ENCODE results near the gene KIF6. TPM values are rescaled to one million over a fixed set of nuclear protein-coding genes. Genes with fewer than 3 reads are reported as not detected.

KIF6 gene
- total RNA-seq, 2 donors from 2014 or later: 0.09 to 0.97 TPM

DNA sequence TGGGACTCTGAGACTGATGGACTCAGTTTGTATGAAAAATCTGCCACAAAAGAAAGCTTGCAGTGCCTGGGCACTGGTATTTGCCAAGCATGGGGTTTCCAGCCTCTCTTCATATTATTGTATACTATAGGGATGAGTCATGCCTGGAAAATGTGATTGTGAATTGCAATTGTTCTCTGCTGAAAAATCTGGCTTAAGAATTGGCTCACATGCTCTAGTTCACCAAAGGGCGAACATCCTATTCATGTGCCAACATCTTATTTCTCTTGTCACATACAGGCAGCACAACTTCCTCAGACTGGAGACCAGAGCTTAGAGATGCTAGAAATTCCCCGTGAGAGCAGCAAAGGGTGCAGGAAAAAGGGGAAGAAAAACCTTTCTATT is 299.1 kb downstream of the KIF6 start:
- TF ChIP-seq POLR2AphosphoS5 (IDR thresholded peaks at IDR 0.05) (peak; percentile 66), POLR2A (IDR thresholded peaks at IDR 0.05) (no peak)
- DNase-seq (ENCODE audit: low spot score): peak; percentile 19

DNA sequence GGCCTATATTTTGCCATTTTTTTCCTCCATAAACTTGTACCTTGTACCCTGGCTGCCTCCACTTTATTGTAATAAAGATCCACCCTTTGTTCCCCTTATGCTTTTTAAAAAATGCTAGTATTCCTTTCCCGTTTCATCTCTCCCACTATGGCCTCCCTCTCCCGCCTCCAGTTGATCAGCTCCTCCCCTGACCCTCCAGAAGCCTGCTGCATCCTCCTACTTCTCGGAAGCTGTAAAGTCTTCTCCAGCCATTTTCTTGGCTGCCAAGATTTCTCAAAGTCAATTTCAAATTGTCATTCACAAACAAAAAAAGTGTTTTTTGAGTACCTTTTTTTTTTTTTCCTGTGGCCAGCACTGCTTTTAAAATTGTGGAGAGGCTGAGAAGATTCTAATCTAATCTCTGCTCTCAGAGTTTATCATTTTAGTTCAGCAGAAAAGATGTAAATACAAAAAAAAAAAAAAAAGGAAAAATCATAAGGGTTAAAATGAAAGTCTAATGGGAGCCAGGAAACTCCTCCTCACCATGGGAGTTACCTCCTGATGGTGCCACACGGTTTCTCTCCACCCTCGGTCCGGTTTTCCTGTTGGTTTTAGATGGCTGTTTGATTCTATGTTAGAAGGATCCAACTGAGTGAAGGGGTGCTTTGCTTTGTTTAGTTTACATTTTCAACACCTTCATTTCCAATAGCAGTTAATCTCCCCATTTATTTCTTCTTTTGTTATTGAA is 299.7 kb downstream of the KIF6 start:
- no peak for DNase-seq (ENCODE audit: low spot score)
- Histone ChIP-seq H3K4me3 (no peak overlapping the region), H3K9me3 (no peaks in the 10 kb centered on the region), H3K4me1 (replicated peaks) (no peaks in the 10 kb centered on the region), H3K36me3 (no peaks in the 10 kb centered on the region), H3K27ac (no peak overlapping the region), H3K27me3 (replicated peaks; ENCODE audit: insufficient read depth) (no peaks in the 10 kb centered on the region)
- WGBS: 65% methylated on average over 6 of the region's 6 CpGs
- intact Hi-C loops (cut with DNase I): no loop called here
- TF ChIP-seq, protein P1, sequence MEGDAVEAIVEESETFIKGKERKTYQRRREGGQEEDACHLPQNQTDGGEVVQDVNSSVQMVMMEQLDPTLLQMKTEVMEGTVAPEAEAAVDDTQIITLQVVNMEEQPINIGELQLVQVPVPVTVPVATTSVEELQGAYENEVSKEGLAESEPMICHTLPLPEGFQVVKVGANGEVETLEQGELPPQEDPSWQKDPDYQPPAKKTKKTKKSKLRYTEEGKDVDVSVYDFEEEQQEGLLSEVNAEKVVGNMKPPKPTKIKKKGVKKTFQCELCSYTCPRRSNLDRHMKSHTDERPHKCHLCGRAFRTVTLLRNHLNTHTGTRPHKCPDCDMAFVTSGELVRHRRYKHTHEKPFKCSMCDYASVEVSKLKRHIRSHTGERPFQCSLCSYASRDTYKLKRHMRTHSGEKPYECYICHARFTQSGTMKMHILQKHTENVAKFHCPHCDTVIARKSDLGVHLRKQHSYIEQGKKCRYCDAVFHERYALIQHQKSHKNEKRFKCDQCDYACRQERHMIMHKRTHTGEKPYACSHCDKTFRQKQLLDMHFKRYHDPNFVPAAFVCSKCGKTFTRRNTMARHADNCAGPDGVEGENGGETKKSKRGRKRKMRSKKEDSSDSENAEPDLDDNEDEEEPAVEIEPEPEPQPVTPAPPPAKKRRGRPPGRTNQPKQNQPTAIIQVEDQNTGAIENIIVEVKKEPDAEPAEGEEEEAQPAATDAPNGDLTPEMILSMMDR (IDR thresholded peaks at IDR 0.05): no peak
- TF ChIP-seq POLR2A (IDR thresholded peaks at IDR 0.05) (no peak), POLR2AphosphoS5 (IDR thresholded peaks at IDR 0.05) (no peak)

More for the DNA sequence above, 299.1 kb downstream of the KIF6 start:
- Histone ChIP-seq H3K9me3 (no peaks in the 10 kb centered on the region), H3K27ac (no peak overlapping the region), H3K4me1 (replicated peaks) (no peaks in the 10 kb centered on the region), H3K36me3 (no peaks in the 10 kb centered on the region), H3K4me3 (no peak overlapping the region), H3K27me3 (replicated peaks; ENCODE audit: insufficient read depth) (no peaks in the 10 kb centered on the region)
- WGBS: 14% methylated on average over 2 of the region's 2 CpGs
- intact Hi-C loops (cut with DNase I): no loop called here

DNA sequence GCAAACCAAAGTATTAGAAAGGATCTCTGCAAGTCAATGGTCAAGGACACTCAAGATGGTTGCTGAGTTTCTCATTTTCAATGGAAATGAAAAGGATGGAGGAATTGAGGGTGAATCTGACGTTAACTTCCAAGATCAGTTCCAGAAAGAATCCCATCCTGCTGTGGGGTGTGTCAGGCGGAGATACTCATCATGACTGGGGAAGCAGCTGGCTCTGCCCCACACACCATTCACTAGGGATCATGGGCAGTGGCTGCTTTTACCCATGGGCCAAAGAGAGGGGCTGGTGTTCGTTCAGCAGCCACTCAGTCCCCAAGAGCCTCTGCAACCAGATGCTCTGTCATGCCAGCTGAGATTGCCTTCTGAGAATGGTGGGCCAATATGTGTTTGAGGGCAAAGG is 300.4 kb downstream of the KIF6 start:
- H3K9me3 ChIP-seq: no peaks in the 10 kb centered on the region
- no peak overlapping the region for H3K4me3 ChIP-seq
- TF ChIP-seq, protein P1 (IDR thresholded peaks at IDR 0.05): no peak
- no peak for TF ChIP-seq POLR2A (IDR thresholded peaks at IDR 0.05)
- TF ChIP-seq POLR2AphosphoS5 (IDR thresholded peaks at IDR 0.05): no peak
- no peaks in the 10 kb centered on the region for H3K4me1 ChIP-seq (replicated peaks)
- H3K27ac ChIP-seq: no peak overlapping the region
- intact Hi-C loops (cut with DNase I): no loop called here
- no peak for DNase-seq (ENCODE audit: low spot score)
- H3K27me3 ChIP-seq (replicated peaks; ENCODE audit: insufficient read depth): no peaks in the 10 kb centered on the region
- no peaks in the 10 kb centered on the region for H3K36me3 ChIP-seq
- WGBS: 95% methylated on average over 3 of the region's 3 CpGs

DNA sequence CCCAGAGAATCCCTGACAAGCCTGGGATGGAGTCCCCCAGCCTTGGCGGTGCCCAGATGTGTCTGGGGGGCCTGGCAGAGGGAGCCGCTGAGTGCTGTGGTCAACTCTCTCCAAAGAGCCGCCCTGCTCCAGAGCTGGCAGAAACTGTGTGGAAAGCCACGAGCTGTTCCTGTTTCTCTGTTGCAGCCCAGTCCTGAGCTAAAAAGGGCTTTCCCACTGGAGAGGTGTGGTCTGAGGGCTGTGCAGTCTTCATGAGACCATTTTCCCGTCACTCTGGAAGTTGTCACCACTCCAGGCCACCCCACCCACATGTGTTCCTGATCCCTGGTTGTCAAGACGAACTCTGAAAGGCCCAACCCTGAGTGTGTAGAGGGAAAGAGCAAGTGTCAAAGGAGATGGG is 303.0 kb downstream of the KIF6 start:
- intact Hi-C loops (cut with DNase I): no loop called here
- DNase-seq (ENCODE audit: low spot score): no peak

DNA sequence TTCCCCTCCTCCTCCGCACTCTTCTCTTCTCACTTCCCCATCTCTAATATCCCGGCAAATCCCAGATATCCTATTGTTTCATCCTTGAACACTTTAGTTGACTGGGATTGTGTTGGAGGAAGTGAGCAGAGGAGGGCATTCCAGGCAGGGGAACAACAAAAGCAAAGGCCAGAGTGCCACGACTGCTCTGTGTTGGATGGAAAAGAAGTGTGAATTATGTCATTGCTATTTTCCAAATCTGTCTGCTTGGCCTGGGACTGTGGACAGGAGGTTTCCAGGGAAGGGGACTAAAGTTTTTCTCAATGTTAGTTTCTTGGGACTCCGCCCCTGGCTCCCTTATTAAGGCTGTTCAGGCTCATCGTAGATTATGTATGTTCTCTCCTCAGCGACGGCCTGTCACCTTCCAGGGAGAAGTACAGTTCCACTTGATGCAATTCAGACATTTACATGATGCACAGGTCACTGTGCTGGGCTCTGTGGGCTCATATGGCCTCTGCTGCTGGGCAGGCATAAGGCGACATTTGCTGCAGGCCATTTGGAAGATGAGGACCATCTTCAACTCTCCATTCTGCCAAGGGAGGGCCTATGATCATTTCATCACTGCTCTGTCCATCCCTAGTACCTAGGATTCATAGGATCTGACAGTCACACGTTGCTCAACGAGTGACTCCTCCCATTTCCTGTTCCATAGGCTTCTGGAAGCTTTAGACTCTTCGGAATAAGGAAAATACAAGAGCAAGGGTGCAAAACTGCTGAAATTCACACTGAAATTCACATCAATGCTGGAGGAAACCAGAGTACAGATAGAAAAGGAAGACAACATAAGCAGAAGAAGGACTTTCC is 303.6 kb downstream of the KIF6 start:
- H3K36me3 ChIP-seq: no peaks in the 10 kb centered on the region
- intact Hi-C loops (cut with DNase I): no loop called here
- no peak overlapping the region for H3K27ac ChIP-seq
- no peaks in the 10 kb centered on the region for H3K27me3 ChIP-seq (replicated peaks; ENCODE audit: insufficient read depth)
- H3K4me3 ChIP-seq: no peak overlapping the region
- 91% methylated on average over 11 of the region's 11 CpGs for WGBS
- no peaks in the 10 kb centered on the region for H3K4me1 ChIP-seq (replicated peaks)
- no peak for DNase-seq (ENCODE audit: low spot score)
- TF ChIP-seq, protein P1 (IDR thresholded peaks at IDR 0.05): no peak
- TF ChIP-seq POLR2AphosphoS5 (IDR thresholded peaks at IDR 0.05) (no peak), POLR2A (IDR thresholded peaks at IDR 0.05) (no peak)
- H3K9me3 ChIP-seq: no peaks in the 10 kb centered on the region

More for the DNA sequence above, 303.0 kb downstream of the KIF6 start:
- Histone ChIP-seq H3K4me3 (no peak overlapping the region), H3K4me1 (replicated peaks) (no peaks in the 10 kb centered on the region), H3K27me3 (replicated peaks; ENCODE audit: insufficient read depth) (no peaks in the 10 kb centered on the region), H3K36me3 (no peaks in the 10 kb centered on the region), H3K27ac (no peak overlapping the region), H3K9me3 (no peaks in the 10 kb centered on the region)
- TF ChIP-seq, protein P1 (IDR thresholded peaks at IDR 0.05): no peak
- TF ChIP-seq POLR2A (IDR thresholded peaks at IDR 0.05) (no peak), POLR2AphosphoS5 (IDR thresholded peaks at IDR 0.05) (no peak)
- 84% methylated on average over 6 of the region's 6 CpGs for whole genome bisulfite sequencing
